NCI-H2107 (cell line): ENCODE measurements around the gene FDCSP.
"Not testable (repeated sequence)": the region's sequence is repeated elsewhere in the genome, so short reads cannot be mapped to it uniquely, and the experiment has no call there.

Experiments
- DNase-seq: peaks from one replicate; lab custom pipeline; 2025; lab: John Stamatoyannopoulos, UW

The FDCSP gene

DNA sequence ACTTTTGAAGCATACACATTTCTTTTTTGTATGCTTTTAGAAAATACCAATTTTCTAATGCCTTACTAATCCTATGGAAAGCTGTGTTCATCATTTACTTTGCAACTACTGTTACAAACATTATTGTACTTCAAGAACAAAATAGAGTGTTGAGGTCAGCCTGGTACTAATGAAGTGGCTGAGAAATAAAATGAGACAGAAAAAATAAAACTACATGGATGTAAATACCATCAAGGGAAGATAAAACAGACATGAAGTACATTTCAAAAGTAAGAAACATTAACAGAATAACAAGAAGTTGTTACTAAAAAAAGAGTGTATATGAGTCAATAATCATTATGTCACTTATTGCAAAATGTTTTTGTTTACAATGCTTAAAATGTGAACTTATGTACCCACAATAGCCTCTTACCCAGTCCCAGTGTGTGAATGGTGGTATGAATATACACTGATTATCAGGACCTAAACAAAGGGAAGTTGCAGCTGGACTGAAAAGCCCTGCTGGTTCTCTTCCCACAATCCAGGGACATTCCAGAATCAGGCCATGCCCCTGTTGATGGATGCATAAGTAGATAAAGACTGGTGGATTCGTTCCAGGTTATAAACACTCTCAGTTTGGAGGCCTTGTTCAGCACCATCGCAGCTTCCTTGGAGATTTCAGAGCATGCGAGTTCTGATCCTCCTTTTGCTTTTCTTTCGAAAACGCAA is 14.1 kb downstream of the FDCSP start:
- no peak for DNase-seq

DNA sequence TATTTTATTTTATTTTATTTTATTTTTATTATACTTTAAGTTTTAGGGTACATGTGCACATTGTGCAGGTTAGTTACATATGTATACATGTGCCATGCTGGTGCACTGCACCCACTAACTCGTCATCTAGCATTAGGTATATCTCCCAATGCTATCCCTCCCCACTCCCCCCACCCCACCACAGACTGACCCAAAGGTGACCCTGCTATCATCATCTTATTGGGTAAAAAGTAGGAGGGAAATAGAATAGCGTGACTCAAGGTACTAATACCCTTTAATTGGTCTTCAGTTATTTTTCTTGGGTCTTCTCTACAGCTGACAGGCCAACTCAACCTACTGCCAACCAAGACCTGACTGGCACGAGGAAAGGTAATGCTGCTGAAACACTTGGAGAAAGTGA is 16.4 kb downstream of the FDCSP start, which contains the start of gene CSN3:
TSS of gene CSN3 (plus strand) at position 301 of the 400 bp plus-strand sequence. CDS start 2,223 bp downstream, outside the sequence.
- DNase-seq = not testable (repeated sequence)

DNA sequence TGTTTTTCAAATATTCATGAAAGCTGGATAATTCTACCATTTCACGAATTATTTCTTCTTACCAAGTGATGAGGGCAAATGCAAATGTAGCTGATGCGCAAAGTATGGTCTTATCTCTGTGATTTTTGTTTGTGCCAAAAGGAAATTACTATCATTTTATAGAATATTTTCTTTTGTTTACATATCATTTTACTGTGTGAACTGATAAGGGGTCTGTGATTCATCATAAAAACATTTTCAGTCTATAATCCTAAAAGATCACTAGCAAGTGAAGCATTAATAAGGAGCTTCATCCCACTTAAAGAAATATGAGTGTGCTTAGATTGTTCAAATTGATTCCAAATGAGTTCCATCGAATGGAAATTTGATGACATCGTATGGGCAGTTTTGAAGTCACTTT is 17.2 kb downstream of the FDCSP start:
- DNase-seq = no peak

GRCh38 chr4:70251250-70251944 is 25.5 kb downstream of the FDCSP start:
- no peak for DNase-seq

GRCh38 chr4:70251945-70252277 is 26.0 kb downstream of the FDCSP start:
- DNase-seq = no peak

DNA sequence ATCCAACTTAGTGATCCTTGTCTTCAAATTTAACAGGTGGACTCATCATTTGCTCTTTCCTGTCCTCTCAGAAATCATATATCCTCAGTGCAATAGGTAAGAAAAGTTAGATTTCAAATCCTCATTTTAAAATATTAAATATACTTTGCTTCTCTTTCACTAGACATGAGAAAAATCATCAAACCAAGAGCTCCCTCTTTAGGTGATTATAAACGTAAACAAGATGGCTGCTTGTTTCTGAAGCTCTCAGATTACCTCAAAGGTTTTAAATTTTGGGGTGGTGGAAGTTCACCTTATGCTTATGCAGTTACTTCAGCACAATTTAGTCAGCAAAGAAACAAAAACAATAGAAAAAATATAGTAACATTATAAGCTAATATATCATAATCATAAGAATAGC is 43.8 kb downstream of the FDCSP start:
- no peak for DNase-seq

GRCh38 chr4:70277121-70277520 is 51.2 kb downstream of the FDCSP start:
- no peak for DNase-seq

GRCh38 chr4:70280567-70280966 is 54.6 kb downstream of the FDCSP start:
- no peak for DNase-seq
